ENCODE data around the gene TYW1.
"Not testable (repeated sequence)": the region's sequence is repeated elsewhere in the genome, so short reads cannot be mapped to it uniquely, and the experiment has no call there.

TYW1 gene

DNA sequence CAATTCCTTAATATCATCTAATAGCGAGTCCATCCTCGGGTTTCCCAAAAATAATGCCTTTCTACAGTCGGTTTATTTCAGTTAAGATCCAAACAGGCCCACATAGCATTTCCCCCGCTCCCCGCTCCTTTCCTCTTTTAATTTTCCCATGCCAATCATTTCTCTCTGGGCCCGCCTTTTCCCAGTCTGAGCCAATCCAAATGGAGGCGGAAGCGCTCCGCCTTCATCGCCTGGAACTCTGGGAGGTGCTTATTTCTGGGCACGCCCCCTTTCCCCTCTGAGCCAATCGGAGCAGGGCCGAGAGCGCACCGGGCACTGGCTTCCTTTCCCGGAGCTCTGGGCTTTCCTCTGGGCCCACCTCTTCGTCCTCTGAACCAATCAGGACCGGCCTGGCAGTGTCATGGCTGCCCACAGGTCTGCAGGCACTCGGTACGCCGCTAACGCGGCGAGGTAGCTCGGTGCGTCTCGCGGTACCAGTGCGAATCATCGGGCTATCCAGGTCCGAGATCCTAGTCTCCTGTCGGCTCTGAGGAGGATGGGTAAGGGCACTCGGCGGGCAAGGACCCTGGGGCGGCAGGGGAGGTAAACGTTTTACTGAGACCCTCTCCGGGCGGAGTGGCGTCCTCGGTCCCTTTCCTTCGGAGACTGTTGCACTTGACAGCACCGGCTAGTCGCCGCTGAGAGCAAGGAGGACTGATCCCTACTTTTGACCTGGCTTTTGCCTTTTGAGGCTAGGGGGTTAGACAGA lies at the start of gene TYW1:
Gene TYW1, plus strand, starts transcription at position 390 of the 748 bp plus-strand sequence. Its CDS starts 146 bp downstream, at position 536.
- peak; percentile 99 for DNase-seq
- TF ChIP-seq POLR2A (IDR thresholded peaks at IDR 0.05; ENCODE audit: low read length), result peak; percentile 88

DNA sequence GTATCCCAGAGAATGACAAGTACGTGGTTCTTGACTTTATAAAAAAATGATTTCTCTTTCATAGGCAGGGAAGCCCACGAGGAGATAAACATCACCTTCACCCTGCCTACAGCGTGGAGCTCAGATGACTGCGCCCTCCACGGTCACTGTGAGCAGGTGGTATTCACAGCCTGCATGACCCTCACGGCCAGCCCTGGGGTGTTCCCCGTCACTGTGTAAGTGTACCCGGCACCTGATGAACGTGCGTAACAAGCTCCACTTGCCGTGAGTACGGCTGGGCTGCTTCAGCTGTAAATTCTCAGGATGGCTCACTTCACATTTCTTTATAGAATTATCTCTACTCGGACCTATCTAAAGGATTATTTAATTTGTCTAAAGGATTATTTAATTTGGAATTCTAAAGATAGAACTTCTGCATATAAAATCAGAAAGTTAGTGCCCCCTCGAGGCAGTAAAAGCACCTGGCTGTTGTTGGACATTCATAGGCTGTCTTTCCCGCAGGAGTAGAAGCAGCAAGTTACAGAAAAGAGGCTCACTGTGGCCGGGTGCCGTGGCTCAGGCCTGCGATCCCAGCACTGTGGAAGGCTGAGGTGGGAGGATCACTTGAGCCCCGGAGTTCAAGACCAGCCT lies 48.0 kb upstream of the TYW1 start:
- no peak for DNase-seq
- no peak for TF ChIP-seq GATA1 (IDR thresholded peaks at IDR 0.05; ENCODE audit: low read depth, low read length)
- no peak for TF ChIP-seq POLR2A (IDR thresholded peaks at IDR 0.05; ENCODE audit: low read length)

- DNase-seq, result no peak
- TF ChIP-seq POLR2A (IDR thresholded peaks at IDR 0.05; ENCODE audit: low read length) (no peak), GATA1 (IDR thresholded peaks at IDR 0.05; ENCODE audit: low read depth, low read length) (no peak)
These were observed 46.3 kb upstream of the TYW1 start for GRCh38 chr7:66950311-66950710.

DNA sequence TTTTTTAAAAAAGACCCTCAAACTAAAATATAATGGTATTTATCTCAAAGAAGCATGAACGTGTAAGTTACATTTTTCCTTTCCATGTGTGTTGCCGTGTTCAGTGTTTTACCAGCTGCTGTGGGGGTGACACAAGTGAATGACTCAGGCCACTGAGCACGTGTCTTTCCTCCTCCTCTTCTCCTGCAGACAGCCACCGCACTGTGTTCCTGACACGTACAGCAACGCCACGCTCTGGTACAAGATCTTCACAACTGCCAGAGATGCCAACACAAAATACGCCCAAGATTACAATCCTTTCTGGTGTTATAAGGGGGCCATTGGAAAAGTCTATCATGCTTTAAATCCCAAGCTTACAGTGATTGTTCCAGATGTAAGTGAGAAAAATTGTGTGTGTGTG lies 45.9 kb upstream of the TYW1 start:
- no peak for DNase-seq
- no peak for TF ChIP-seq GATA1 (IDR thresholded peaks at IDR 0.05; ENCODE audit: low read depth, low read length)

- no peak for TF ChIP-seq POLR2A (IDR thresholded peaks at IDR 0.05; ENCODE audit: low read length)
- TF ChIP-seq GATA1 (IDR thresholded peaks at IDR 0.05; ENCODE audit: low read depth, low read length), result no peak
- DNase-seq, result no peak
These were observed 44.1 kb upstream of the TYW1 start for GRCh38 chr7:66952343-66953043.

GRCh38 chr7:66953044-66953427 lies 43.6 kb upstream of the TYW1 start:
- TF ChIP-seq POLR2A (IDR thresholded peaks at IDR 0.05; ENCODE audit: low read length) (no peak), GATA1 (IDR thresholded peaks at IDR 0.05; ENCODE audit: low read depth, low read length) (no peak)
- DNase-seq, result no peak

GRCh38 chr7:66957595-66958290 lies 38.9 kb upstream of the TYW1 start:
- TF ChIP-seq POLR2A (IDR thresholded peaks at IDR 0.05; ENCODE audit: low read length) (no peak), GATA1 (IDR thresholded peaks at IDR 0.05; ENCODE audit: low read depth, low read length) (no peak)
- no peak for DNase-seq

GRCh38 chr7:66958538-66959350 lies 37.9 kb upstream of the TYW1 start:
- DNase-seq, result no peak

GRCh38 chr7:66960192-66960591 lies 36.4 kb upstream of the TYW1 start:
- TF ChIP-seq POLR2A (IDR thresholded peaks at IDR 0.05; ENCODE audit: low read length), result no peak
- no peak for TF ChIP-seq GATA1 (IDR thresholded peaks at IDR 0.05; ENCODE audit: low read depth, low read length)
- no peak for DNase-seq

More at GRCh38 chr7:66958538-66959350, 37.9 kb upstream of the TYW1 start:
- TF ChIP-seq GATA1 (IDR thresholded peaks at IDR 0.05; ENCODE audit: low read depth, low read length), result no peak
- no peak for TF ChIP-seq POLR2A (IDR thresholded peaks at IDR 0.05; ENCODE audit: low read length)

DNA sequence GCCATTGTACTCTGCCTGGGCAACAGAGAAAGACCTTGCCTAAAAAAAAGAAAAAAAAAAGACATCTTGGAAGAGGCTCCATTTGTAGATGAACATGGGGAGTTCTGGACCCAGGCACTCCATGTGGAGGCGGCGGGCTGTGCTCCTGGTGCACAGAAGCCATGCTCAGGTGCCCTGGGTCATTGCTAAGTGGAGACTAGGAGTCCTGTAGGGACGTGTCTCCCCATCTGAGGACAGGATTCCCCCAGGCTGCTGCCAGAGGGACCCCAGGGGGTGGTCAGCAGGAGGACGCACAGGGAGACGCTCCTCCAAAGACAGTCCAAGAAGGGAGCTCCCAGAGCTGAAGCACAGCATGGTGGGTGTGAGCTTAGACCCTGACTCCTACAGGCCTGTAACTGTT lies 35.5 kb upstream of the TYW1 start:
- TF ChIP-seq GATA1 (IDR thresholded peaks at IDR 0.05; ENCODE audit: low read depth, low read length) (no peak), POLR2A (IDR thresholded peaks at IDR 0.05; ENCODE audit: low read length) (no peak)
- DNase-seq, result no peak

DNA sequence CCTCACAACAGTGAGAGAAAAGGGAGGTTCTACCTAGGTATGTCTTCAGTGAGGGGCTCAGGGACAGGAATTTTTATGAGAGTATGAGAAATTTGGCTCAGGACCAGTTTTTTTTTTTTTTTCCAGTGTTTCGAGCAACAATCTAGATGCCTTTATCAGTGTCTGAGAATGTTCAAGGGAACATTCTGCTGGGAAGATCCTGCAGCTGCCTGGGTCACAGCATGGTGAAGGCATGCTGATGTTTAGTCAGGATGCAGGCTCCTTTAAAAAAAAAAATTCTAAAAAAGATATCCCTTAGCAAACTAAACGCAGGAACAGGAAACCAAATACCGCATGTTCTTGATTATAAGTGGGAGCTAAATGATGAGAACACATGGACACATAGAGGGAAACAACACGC lies 32.2 kb upstream of the TYW1 start:
- TF ChIP-seq POLR2A (IDR thresholded peaks at IDR 0.05; ENCODE audit: low read length), result no peak
- TF ChIP-seq GATA1 (IDR thresholded peaks at IDR 0.05; ENCODE audit: low read depth, low read length), result no peak
- no peak for DNase-seq

- no peak for TF ChIP-seq POLR2A (IDR thresholded peaks at IDR 0.05; ENCODE audit: low read length)
- no peak for DNase-seq
These were observed 29.6 kb upstream of the TYW1 start for GRCh38 chr7:66967029-66967428.

DNA sequence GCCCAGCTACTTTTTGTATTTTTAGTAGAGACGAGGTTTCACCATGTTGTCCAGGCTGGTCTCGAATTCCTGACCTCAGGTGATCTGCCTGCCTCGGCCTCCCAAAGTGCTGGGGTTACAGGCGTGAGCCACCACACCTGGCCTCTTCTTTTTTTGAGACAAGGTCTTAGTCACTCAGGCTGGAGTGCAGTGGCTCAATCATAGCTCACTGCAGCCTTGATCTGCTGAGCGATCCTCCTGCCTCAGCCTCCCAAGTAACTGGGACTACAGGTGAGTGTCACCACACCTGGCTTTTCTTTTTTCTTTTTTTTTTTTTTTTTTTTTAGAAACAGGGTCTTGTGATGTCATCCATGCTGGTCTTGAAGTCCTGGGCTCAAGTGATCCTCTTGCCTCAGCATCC lies 27.6 kb upstream of the TYW1 start:
- DNase-seq, result not testable (repeated sequence)

- TF ChIP-seq POLR2A (IDR thresholded peaks at IDR 0.05; ENCODE audit: low read length) (no peak), GATA1 (IDR thresholded peaks at IDR 0.05; ENCODE audit: low read depth, low read length) (no peak)
These were observed 26.3 kb upstream of the TYW1 start for GRCh38 chr7:66970310-66970709.

More at GRCh38 chr7:66970310-66970709, 26.3 kb upstream of the TYW1 start:
- no peak for DNase-seq

Measured in erythroblast (primary cell).